ENCODE measurements around the gene HDDC3.
A peak's percentile ranks its signal among the peaks of the same experiment; 100 is the strongest.
"Not testable (repeated sequence)": the region's sequence is repeated elsewhere in the genome, so short reads cannot be mapped to it uniquely, and the experiment has no call there.

The HDDC3 gene

GRCh38 chr15:90909976-90910375 lies 22.4 kb downstream of the HDDC3 start:
- DNase-seq (ENCODE audit: low spot score): no peak

- DNase-seq (ENCODE audit: low spot score): not testable (repeated sequence)
These were observed 22.9 kb downstream of the HDDC3 start for GRCh38 chr15:90909449-90909848.

GRCh38 chr15:90907838-90908507 lies 24.4 kb downstream of the HDDC3 start:
- no peak for DNase-seq (ENCODE audit: low spot score)

GRCh38 chr15:90907051-90907660 lies 25.2 kb downstream of the HDDC3 start:
- no peak for DNase-seq (ENCODE audit: low spot score)

- no peak for DNase-seq (ENCODE audit: low spot score)
These were observed 26.0 kb downstream of the HDDC3 start for GRCh38 chr15:90906181-90906849.

GRCh38 chr15:90905306-90906180 lies 26.8 kb downstream of the HDDC3 start:
- DNase-seq (ENCODE audit: low spot score): no peak

- no peak for DNase-seq (ENCODE audit: low spot score)
These were observed 27.6 kb downstream of the HDDC3 start for GRCh38 chr15:90904746-90905145.

- DNase-seq (ENCODE audit: low spot score): no peak
These were observed 28.4 kb downstream of the HDDC3 start for GRCh38 chr15:90903733-90904536.

- peak; percentile 66 for DNase-seq (ENCODE audit: low spot score)
These were observed 29.3 kb downstream of the HDDC3 start, which contains the start of gene MAN2A2 for GRCh38 chr15:90902840-90903732. Gene MAN2A2 (plus strand): TSS chr15:90903302. CDS start chr15:90904208, 906 bp downstream.

- peak; percentile 70 for DNase-seq (ENCODE audit: low spot score)
These were observed 30.1 kb downstream of the HDDC3 start for GRCh38 chr15:90902040-90902839.

- no peak for DNase-seq (ENCODE audit: low spot score)
These were observed 30.9 kb downstream of the HDDC3 start for GRCh38 chr15:90901175-90902039.

- DNase-seq (ENCODE audit: low spot score): peak; percentile 50
These were observed 35.2 kb downstream of the HDDC3 start for GRCh38 chr15:90897131-90897655.

GRCh38 chr15:90895571-90896117 lies 36.7 kb downstream of the HDDC3 start:
- DNase-seq (ENCODE audit: low spot score): no peak

GRCh38 chr15:90893175-90894090 lies 38.9 kb downstream of the HDDC3 start:
- peak; percentile 66 for DNase-seq (ENCODE audit: low spot score)

GRCh38 chr15:90892498-90893174 lies 39.7 kb downstream of the HDDC3 start:
- DNase-seq (ENCODE audit: low spot score): no peak

- no peak for DNase-seq (ENCODE audit: low spot score)
These were observed 40.3 kb downstream of the HDDC3 start for GRCh38 chr15:90892023-90892422.

All from NAMALWA (cell line).